MM.1S (cell line): ENCODE results near the gene EPB41L1.

Source experiments
- EZH2 ChIP-seq: fragments of 300-600 bp; sonication (generic); optimal IDR thresholded peaks from 2 replicates; pipeline ENCODE3; 2017; ENCODE audit warnings: low read depth, mild to moderate bottlenecking, antibody characterized with exemption, low read length, mixed read lengths
- EZH2phosphoT487 ChIP-seq: fragments of 300-600 bp; sonication (generic); IDR thresholded peaks from 2 replicates; pipeline ENCODE4 v1.6.1; 2018; ENCODE audit warnings: antibody characterized with exemption, low read length
- TF ChIP-seq, protein P1 (sequence below): fragments of 300-600 bp; sonication (generic); IDR thresholded peaks from 2 replicates; pipeline ENCODE4 v1.5.1; 2016; ENCODE audit warnings: antibody characterized with exemption, low read length, mixed read lengths

- TF ChIP-seq, protein P1, sequence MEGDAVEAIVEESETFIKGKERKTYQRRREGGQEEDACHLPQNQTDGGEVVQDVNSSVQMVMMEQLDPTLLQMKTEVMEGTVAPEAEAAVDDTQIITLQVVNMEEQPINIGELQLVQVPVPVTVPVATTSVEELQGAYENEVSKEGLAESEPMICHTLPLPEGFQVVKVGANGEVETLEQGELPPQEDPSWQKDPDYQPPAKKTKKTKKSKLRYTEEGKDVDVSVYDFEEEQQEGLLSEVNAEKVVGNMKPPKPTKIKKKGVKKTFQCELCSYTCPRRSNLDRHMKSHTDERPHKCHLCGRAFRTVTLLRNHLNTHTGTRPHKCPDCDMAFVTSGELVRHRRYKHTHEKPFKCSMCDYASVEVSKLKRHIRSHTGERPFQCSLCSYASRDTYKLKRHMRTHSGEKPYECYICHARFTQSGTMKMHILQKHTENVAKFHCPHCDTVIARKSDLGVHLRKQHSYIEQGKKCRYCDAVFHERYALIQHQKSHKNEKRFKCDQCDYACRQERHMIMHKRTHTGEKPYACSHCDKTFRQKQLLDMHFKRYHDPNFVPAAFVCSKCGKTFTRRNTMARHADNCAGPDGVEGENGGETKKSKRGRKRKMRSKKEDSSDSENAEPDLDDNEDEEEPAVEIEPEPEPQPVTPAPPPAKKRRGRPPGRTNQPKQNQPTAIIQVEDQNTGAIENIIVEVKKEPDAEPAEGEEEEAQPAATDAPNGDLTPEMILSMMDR, result no peak
- TF ChIP-seq EZH2 (no peak), EZH2phosphoT487 (no peak)
These were observed 21.7 kb upstream of the EPB41L1 start for GRCh38 chr20:36132802-36133211.
